ENCODE data around the gene TAS2R42.

DNA sequence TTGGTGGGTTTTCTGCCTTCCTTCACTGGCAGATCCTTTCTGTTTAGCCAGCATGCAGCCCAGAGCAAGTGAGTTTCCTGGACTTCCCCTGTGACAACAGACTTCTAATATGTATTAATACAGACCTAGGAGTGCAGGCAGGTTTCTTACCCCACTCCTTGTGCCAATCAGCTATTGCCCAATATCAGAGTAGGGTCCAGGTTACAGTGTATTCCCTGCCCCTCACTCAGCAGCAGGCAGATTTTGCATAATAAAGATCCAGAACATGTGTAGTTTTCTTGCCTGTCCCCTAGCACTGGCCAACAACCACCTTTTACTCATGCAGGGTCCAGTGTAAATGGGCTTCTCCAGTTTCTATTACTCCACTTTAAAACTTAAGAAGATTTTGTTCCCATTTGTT, 20.4 kb downstream of the TAS2R42 start:
- TF ChIP-seq, protein P1, sequence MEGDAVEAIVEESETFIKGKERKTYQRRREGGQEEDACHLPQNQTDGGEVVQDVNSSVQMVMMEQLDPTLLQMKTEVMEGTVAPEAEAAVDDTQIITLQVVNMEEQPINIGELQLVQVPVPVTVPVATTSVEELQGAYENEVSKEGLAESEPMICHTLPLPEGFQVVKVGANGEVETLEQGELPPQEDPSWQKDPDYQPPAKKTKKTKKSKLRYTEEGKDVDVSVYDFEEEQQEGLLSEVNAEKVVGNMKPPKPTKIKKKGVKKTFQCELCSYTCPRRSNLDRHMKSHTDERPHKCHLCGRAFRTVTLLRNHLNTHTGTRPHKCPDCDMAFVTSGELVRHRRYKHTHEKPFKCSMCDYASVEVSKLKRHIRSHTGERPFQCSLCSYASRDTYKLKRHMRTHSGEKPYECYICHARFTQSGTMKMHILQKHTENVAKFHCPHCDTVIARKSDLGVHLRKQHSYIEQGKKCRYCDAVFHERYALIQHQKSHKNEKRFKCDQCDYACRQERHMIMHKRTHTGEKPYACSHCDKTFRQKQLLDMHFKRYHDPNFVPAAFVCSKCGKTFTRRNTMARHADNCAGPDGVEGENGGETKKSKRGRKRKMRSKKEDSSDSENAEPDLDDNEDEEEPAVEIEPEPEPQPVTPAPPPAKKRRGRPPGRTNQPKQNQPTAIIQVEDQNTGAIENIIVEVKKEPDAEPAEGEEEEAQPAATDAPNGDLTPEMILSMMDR (IDR thresholded peaks at IDR 0.05) = no peak
- TF ChIP-seq EZH2 (IDR thresholded peaks at IDR 0.05; ENCODE audit: borderline replicate concordance, insufficient read depth, low read depth, low read length, poor library complexity, severe bottlenecking) = no peak

All from B cell (primary cell).